ENCODE data around the gene SYNE2.

SYNE2 gene

DNA sequence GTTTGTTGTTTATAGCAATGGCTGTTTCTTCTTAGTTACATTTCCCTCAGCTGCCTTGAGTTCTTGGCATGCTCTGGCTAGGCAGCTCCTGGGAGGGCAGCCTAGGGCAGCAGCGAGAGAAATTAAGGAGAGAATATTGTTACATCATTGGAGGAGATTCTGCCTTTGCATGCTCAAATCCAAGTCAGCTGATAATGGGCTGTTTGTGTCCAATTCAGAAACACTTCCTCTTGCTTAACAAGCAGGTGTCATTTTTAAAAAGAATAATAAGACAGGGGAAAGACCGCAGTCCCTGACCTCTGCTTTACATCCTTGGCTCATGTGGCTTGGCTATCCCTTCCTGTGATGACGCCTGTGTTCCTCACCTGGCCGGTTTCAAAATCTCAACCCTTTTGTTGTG, 364.5 kb downstream of the SYNE2 start:
- no peak for DNase-seq (ENCODE audit: low read depth in 2 of 2)

DNA sequence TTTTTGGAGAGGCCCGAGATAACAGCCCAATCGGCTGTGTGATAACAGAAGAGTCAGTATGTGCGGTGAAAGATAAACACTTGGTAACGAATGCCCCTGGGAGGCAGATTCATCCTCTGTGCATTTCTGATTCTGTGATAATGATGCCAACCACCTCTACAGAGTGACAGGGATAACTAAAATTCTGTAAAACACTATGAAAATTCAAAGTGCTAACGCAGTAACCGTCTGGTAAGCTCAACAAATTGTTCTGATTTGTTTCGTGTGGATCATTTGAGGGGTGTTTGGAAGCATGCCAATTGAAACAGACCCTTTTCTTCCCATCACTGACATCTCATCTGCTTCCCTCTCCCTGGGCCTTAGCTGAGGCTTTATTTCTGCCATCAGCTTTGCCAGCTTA, 365.0 kb downstream of the SYNE2 start:
- DNase-seq (ENCODE audit: low read depth in 2 of 2) = no peak

DNA sequence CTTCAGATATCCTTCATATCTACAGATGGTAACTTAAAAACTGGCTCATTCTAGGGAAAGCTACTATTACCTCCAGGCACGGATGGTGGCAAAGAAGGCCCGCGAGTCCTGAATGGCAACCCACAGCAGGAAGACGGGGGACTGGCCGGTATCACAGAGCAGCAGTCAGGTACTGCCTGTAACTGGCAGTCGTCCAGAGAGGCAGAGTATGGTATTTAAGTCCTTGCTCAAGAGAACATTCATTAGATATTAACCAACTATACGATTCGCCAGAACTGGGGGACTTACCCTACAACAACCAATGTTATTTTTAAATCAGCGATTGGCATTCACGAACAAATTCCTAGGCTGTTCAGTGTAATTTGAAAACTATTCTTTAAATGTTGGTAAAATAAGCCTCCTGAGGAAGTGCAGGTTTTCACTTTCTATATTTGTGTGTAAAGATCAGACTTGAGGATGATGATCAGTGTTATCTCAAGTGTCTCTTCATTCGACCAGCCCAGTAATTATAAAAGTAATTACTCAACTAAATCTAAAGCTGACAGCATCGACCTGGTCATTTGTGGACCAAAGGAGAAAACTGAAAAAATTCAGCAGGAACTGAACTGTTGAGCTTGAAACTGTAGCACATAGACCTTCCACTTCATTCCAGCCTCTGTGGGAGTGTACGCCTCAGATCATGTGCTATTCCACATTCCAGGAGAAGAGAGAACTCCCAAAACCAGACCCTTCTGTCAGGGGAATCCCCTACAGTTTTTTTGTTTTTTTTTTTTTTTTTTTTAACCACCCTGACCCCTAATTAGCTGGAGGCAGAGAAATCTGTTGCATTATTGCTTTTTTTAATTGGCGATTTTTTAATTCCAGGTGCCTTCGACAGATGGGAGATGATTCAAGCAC, 365.8 kb downstream of the SYNE2 start:
- DNase-seq (ENCODE audit: low read depth in 2 of 2) = no peak

DNA sequence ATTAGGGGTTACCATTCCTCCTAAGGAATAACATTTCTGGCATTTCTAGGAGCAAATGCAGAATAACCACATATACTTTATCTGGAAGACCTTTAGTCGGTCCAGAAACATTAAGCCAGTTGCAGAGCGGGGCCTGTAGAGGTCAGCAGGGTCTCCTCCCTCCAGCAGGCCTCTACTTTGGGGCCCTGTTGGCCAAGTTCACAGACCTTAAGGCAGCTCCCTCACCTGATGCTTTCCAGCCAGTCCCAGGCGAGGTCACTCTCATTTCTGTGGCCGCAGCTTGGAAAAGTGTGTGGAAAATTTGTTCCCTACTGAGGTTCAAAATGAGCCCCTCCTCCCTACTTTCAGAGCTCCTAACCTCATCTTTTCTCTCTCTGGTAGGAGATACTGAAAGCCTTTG, 367.3 kb downstream of the SYNE2 start:
- DNase-seq (ENCODE audit: low read depth in 2 of 2) = no peak

DNA sequence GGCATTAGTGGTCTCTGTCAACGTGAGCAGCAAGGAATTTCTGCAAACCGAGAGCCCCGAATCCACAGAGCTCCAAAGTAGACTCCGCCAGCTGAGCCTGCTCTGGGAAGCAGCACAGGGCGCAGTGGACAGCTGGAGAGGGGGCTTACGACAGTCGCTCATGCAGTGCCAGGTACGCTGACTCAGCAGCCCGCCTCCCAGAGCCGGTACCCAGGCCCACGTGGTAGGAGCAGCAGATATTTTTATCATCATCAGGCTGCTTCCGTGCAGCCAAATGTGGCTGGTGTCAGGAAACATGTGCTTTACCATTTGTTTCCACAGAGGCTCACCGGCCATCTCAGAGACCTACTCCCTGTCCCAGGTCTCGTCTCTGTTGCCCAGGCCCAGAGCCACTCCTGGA, 367.7 kb downstream of the SYNE2 start:
- DNase-seq (ENCODE audit: low read depth in 2 of 2) = no peak

DNA sequence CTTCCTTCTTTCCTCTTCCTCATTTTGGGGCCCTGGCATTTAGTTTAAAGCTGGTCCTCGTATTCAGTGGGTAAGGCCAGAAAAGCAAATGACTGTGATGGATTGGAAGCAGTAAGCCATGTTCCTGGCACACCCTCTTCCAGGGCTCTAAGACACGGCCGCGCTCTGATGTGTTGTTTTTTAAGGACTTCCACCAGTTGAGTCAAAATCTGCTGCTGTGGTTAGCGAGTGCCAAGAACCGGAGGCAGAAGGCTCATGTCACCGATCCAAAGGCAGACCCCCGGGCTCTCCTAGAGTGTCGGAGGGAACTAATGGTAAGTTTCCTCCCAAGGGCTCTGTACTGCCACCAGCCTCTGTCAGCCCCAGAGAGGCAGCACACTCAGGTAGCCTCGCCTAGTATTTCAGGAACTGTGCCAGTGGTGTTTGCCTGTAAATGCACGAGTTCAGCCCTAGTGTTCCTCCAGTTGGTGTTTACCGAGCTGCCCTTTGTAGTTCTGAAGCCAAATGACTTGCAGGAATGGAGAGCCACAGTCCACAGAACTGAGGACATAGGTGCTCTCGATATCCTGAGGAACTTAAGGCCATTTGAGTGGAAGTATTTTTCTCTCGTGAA, 368.7 kb downstream of the SYNE2 start:
- DNase-seq (ENCODE audit: low read depth in 2 of 2) = no peak

DNA sequence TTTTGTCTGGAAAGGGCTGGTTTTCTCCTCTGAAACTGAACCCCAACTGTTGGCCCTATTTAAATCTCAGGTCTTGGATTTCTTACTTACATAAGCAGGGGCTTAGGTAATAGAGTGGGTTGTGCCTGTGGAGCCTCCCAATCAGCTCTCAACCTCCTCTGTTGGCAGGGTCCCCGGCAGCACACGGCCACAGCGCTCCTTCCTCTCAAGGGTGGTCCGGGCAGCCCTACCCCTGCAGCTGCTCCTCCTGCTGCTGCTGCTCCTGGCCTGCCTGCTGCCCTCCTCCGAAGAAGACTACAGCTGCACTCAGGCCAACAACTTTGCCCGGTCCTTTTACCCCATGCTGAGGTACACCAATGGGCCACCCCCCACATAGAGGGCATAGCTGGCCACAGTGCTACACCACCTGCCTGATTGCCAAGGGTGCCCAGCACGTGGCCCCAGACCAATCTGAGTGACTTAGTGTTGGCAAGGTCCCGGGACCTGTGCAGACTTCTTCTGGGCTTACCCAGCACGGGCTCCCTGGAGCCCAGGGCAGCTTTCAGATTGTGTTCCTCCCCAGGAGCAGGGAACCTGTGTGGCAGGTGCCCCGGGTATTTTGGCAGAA, 372.4 kb downstream of the SYNE2 start:
- no peak for DNase-seq (ENCODE audit: low read depth in 2 of 2)

DNA sequence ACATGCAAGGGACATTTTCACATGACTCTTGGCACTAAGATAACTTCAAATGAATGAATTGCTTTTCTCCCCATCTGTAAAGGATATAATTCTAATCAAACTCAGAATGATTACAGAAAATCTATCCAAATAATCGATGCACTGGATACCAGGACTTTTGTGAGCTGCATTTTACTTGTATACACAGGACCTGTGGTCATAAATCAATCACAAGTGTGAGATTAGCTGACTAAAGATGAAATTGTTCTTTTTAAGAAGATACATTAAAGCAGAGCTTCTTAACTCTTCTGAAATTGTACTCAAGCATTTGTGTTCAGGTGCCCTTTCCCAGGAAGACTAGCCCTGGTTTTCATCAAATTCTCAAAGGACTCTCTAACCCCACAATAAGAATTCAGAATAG, 375.1 kb downstream of the SYNE2 start:
- DNase-seq (ENCODE audit: low read depth in 2 of 2) = no peak

DNA sequence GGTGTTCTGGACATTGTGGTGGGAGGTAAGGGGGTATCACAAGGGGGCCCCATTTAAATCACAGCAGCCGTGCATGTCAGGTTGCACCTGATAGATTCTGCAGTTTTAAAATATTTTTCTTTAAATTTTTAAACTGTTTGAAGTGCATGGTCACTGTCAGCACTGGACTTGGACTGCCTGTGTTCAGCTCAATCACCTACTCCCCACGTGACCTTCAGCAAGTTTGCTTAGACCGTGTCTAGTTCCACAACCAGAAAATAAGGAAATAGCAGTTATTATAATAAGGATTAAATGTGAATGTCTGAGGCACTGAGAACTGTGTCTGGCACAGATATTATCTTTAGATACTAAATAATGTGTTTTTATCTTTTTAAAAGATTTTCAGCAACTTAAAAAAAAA, 376.7 kb downstream of the SYNE2 start:
- no peak for DNase-seq (ENCODE audit: low read depth in 2 of 2)

DNA sequence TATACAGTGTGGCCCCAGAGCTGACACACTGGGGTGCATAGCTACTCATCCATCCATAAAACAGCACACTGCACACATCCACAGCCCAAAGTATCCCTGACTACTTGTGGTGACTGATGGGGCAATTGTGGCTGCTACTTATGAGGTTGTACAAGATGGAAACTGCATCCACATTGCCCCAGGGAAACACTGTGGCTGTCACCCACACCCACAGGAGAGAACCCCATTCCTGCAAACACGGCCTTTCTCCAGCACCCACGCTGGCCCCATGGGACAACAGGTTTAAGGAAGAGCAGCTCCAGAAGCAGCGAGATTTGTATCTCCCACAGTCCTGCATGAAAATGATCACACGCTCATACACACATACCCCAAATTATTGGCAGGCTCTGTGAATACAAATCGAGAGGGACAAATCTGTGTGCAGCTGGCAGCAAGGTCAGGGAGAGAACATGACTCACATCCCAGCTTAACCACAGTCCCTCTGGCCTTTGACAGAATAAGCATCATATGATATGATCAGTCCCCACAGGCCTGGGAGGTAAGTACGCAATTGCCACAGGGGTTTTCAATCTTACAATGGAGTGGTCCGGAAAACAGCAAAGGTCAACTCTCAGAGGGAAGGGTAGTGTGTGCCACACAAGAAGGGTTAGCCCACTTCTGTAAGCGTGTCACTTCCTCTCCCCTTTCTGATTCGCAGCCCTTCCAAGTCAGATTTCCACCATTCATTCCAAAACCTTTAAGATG, 379.5 kb downstream of the SYNE2 start:
- DNase-seq (ENCODE audit: low read depth in 2 of 2) = no peak

DNA sequence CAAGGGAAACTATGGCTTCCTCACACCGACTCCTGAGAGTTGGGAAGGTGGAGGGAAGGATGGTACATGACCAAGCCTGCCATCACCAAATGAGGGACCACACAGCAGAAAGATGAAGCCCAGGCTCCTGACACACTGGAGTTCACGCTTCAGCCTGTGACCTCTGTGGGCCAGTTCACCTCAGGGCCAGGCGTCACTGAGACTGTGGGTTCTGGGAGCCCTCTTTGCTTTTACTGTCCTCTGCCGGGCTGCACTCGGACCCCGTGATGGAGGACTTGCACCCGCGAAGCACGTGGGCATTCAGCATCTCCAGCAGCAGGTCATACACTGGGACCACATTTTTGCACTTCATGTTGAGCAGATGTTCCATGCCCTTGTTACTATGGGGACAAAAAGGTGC, 380.1 kb downstream of the SYNE2 start:
- DNase-seq (ENCODE audit: low read depth in 2 of 2) = no peak

DNA sequence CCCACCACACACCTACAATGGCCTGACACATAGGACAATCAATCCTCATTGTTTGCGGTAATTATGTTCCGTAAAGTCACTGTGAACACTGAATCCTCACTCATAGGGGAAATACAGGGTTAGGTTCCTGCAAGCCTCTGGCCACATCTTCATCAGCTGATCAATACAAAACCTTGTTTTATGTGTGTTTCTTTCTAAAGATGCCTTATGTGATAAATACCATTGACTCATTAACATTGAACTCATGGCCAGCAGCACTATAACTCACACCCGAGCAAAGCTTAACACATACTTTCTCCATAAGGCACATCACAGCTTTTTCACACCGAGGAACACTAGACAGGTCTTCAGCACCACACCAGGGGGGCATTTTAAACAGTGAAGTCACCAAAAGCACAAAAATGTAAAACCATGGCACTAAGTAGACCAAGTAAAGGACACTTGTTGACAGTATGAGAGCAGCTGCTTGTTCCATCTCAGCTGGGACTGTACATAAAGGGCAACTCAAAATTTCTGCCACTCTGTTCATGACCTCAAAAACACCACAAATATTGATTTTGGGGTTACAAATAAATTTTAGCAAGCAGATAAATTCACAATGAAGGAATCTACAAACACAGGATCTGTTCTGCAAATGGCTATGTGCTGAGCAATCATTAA, 380.9 kb downstream of the SYNE2 start:
- DNase-seq (ENCODE audit: low read depth in 2 of 2) = no peak

DNA sequence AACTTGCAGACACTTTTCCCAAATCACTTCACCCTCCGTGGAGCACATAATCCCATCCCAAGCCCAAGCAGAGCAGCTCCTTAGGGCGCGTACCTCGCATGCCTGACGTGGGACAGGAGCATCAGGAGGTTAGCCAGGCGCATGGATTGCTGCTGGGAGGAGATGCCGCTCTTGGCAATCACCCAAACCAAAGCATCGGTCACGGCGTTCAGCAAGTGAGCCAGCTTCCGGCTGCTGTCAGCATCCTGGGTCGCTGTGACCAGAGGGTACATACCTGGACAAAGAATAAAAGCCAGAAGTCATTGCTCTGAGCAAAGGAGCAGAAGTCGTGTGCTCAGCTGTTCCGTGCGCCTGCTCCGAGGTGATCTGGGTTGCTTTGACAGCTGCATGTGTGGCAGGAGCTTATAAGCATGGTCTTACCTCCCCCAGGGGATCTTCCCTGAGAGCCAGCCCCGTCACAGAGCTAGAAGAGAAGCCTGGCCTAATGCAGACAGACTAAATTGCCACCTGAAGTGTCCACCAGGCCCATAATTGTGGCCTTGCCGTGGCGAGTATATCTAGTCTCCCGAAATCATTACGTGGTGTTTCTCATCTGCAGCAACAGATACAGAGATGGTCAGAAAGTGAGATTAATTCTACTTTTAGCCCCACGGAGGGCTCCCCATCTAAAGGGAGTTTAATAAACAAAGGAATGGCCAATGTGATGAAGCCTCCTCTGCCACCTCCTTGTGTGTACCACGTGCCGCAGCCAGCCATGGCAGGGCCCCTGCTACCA, 382.3 kb downstream of the SYNE2 start:
- DNase-seq (ENCODE audit: low read depth in 2 of 2) = no peak

DNA sequence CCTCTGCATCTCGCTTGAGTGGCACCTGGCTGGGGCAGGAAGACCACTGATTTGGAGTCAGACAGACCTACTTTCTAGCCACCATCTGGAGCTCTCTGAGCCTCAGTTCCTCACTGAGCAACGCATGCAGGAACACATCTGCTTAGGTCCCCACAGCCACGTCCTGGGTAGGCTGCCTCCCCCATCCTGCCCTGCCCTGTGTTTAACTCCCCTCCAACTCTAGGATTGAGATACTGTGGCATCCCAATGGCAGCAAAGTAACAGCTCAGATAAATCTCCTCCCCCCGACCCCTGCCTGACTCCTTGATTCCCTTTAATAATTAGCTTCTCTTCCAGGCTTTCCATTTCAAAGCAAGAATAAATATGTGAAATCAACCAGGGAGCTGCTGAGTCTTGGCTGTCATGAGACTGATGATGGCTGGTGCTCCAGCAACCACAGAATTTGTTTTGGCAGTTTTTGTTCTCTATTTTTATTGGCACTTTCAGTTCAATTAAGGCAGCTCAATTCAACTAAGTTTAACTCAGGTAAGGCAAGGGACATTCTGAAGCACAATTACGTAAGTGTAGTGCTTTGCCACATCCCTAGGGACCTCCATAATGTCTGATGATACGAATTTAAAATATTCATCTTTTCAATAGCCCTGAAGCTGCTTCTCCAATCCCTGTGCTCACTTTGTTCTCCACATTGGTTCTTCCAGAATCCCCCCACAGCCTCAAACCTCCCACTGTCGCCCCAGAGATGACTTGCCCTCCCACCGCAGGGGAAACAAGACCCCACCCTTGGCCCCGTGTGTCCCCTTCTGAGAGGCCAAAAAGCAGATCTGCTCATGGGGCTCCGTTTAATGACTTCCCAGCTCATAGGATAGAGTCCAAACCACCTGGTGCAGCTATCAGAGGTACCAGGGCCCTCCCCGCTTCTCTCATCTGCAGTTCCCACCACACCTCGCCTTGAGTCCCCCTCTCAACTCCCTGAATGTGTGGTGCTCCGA, 383.1 kb downstream of the SYNE2 start:
- DNase-seq (ENCODE audit: low read depth in 2 of 2) = no peak

DNA sequence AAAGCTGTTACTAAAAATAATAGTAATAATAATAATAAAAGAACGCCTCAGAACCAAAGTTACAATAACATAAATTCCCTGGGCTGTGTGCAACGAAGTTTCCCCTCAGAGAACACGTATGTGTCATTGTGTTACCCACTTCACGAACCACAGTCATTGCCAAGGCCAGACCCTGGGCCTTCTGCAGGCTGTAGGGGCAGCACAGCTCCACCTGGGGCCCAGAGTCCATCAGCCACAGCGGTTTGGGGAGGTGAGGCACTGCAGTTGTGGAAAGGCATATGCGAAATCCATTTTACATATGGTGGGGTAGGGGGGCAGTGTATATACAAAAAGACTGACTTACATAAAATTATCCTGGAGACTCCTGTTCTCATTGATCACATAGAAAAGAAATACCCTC, 385.2 kb downstream of the SYNE2 start:
- no peak for DNase-seq (ENCODE audit: low read depth in 2 of 2)

DNA sequence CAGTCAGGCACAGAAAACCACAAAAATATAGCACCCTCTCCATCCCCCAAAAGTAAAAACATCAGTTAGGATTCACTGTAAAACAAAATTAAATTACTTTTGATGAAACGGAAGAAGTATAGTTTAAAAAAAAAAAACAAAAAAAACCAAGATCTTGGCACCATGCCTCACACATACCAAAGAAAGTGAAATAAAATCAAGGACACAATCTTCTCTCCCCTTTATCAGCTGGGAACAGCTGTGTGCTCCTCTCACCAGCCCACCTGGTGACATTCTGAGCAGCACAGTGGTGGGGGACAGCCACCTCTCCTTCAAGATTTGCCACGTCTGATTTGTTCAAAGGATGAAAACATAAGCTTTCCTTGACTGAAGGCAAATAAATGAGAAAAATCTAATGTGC, 385.8 kb downstream of the SYNE2 start:
- DNase-seq (ENCODE audit: low read depth in 2 of 2) = no peak

DNA sequence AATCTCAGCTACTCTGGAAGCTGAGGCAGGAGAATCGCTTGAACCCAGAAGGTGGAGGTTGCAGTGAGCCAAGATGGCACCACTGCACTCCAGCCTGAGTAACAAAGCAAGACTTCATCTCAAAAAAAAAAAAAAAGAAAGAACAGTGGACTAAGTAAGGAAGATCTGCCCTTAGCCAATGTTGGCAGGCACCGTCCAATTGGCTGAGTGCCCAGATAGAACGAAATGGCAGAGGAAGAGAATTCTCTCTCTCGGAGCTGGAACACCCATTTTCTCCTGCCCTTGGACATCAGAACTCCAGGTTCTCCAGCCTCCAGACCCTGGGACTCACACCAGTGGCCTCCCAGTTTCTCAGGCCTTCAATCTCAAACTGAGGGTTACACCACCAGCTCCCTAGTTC, 391.5 kb downstream of the SYNE2 start:
- no peak for DNase-seq (ENCODE audit: low read depth in 2 of 2)

DNA sequence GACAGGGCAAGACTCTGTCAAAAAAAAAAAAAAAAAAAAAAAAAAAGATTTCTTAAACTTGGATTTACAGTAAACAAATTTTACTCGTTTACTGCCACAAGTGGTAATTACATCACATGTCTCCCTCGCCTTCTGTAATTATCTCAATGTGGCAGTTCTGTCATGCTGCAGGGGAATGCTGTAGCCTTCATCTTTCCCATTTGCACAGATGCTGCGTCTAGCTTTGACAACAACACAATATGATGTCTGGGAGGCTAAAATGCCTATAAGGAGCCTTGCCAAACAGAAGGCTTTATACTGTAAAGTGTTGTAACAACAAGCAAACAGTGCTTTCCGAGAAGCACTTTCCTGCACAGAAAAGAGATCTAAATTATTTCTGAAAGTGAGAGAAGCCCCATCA, 392.7 kb downstream of the SYNE2 start:
- no peak for DNase-seq (ENCODE audit: low read depth in 2 of 2)

DNA sequence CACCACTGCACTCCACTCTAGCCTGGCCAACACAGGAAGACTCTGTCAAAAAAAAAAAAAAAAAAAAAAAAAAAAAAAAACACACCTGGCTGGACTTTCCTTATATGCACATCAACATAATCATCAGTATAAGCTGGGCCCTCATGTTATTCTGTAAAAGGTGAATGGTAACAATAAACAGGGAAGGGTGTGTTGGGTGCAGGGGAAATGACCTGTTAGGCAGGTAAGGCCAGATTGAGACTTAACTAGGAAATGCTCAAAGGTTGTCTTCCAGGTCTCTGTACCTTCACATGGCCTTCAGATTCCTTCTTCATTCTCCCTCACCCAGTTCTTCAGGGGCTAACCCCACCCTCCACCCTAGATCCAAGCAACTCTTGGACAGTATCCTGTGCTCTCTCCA, 393.9 kb downstream of the SYNE2 start:
- DNase-seq (ENCODE audit: low read depth in 2 of 2) = no peak

DNA sequence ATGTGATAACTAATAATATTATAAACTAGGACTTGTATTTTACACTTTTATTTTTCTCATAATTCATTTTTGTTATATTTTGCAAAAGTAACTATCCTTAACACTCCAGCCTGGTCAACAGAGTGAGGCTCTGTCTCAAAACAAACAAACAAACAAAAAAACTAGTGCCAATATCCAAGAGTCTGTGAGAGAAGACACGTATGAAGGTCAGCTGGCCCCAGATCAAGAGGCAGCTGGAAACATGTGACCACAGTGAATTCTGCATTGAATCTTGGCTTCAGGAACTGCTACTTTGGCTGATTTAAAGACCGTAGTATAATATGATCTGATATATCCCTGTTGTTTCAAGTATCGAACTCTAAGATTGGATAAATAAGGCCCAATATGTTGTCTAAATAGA, 394.4 kb downstream of the SYNE2 start:
- DNase-seq (ENCODE audit: low read depth in 2 of 2) = no peak

Measured in stimulated activated CD4-positive, alpha-beta T cell treated with anti-CD3 and anti-CD28 coated beads, Interleukin-1b, Interleukin-23, amount 100 ng/mL, for 1 hour (primary cell).